ENCODE measurements around the gene KLK12.

The KLK12 gene

GRCh38 chr19:51016798-51017683 is 17.8 kb downstream of the KLK12 start:
- H3K4me3 Mint-ChIP-seq: no peak overlapping the region
- H3K27me3 Mint-ChIP-seq (ENCODE audit: low read depth): peaks cover 53% of the 10 kb centered on the region
- H3K4me1 Mint-ChIP-seq (ENCODE audit: low read depth): peaks cover 11% of the 10 kb centered on the region
- no peak for DNase-seq (ENCODE audit: low spot score)
- H3K27ac Mint-ChIP-seq: no peak overlapping the region
- no peaks in the 10 kb centered on the region for H3K9me3 Mint-ChIP-seq
- H3K36me3 Mint-ChIP-seq (ENCODE audit: low read depth): peaks cover 2% of the 10 kb centered on the region

GRCh38 chr19:51015691-51016267 is 19.0 kb downstream of the KLK12 start:
- H3K4me1 Mint-ChIP-seq (ENCODE audit: low read depth): peaks cover 11% of the 10 kb centered on the region
- peaks cover 2% of the 10 kb centered on the region for H3K36me3 Mint-ChIP-seq (ENCODE audit: low read depth)
- H3K27ac Mint-ChIP-seq: no peak overlapping the region
- H3K27me3 Mint-ChIP-seq (ENCODE audit: low read depth): peaks cover 50% of the 10 kb centered on the region
- DNase-seq (ENCODE audit: low spot score): no peak
- no peaks in the 10 kb centered on the region for H3K9me3 Mint-ChIP-seq
- H3K4me3 Mint-ChIP-seq: no peak overlapping the region

- Mint-ChIP-seq H3K36me3 (ENCODE audit: low read depth) (peaks cover 2% of the 10 kb centered on the region), H3K27me3 (ENCODE audit: low read depth) (peaks cover 41% of the 10 kb centered on the region), H3K4me1 (ENCODE audit: low read depth) (peaks cover 9% of the 10 kb centered on the region), H3K9me3 (no peaks in the 10 kb centered on the region), H3K27ac (no peak overlapping the region), H3K4me3 (no peak overlapping the region)
- no peak for DNase-seq (ENCODE audit: low spot score)
These were observed 20.6 kb downstream of the KLK12 start for GRCh38 chr19:51014242-51014641.

GRCh38 chr19:51012661-51013190 is 22.1 kb downstream of the KLK12 start:
- DNase-seq (ENCODE audit: low spot score): no peak
- Mint-ChIP-seq H3K4me3 (no peak overlapping the region), H3K9me3 (no peaks in the 10 kb centered on the region), H3K27ac (no peak overlapping the region), H3K4me1 (ENCODE audit: low read depth) (peaks cover 9% of the 10 kb centered on the region), H3K36me3 (ENCODE audit: low read depth) (no peaks in the 10 kb centered on the region), H3K27me3 (ENCODE audit: low read depth) (peaks cover 32% of the 10 kb centered on the region)

GRCh38 chr19:51010066-51010795 is 24.6 kb downstream of the KLK12 start:
- H3K27me3 Mint-ChIP-seq (ENCODE audit: low read depth): peaks cover 11% of the 10 kb centered on the region
- no peaks in the 10 kb centered on the region for H3K9me3 Mint-ChIP-seq
- DNase-seq (ENCODE audit: low spot score): no peak
- H3K4me1 Mint-ChIP-seq (ENCODE audit: low read depth): peaks cover 9% of the 10 kb centered on the region
- no peak overlapping the region for H3K27ac Mint-ChIP-seq
- no peaks in the 10 kb centered on the region for H3K36me3 Mint-ChIP-seq (ENCODE audit: low read depth)
- H3K4me3 Mint-ChIP-seq: no peak overlapping the region

- Mint-ChIP-seq H3K36me3 (ENCODE audit: low read depth) (no peaks in the 10 kb centered on the region), H3K4me3 (no peak overlapping the region), H3K9me3 (no peaks in the 10 kb centered on the region), H3K27me3 (ENCODE audit: low read depth) (peaks cover 3% of the 10 kb centered on the region), H3K4me1 (ENCODE audit: low read depth) (peaks cover 5% of the 10 kb centered on the region), H3K27ac (no peak overlapping the region)
- no peak for DNase-seq (ENCODE audit: low spot score)
These were observed 25.5 kb downstream of the KLK12 start for GRCh38 chr19:51009061-51009891.

- Mint-ChIP-seq H3K27ac (no peak overlapping the region), H3K9me3 (no peaks in the 10 kb centered on the region), H3K36me3 (ENCODE audit: low read depth) (no peaks in the 10 kb centered on the region), H3K4me3 (no peak overlapping the region), H3K27me3 (ENCODE audit: low read depth) (peaks cover 2% of the 10 kb centered on the region), H3K4me1 (ENCODE audit: low read depth) (no peaks in the 10 kb centered on the region)
- DNase-seq (ENCODE audit: low spot score): no peak
These were observed 27.3 kb downstream of the KLK12 start for GRCh38 chr19:51007488-51007887.

- Mint-ChIP-seq H3K27me3 (ENCODE audit: low read depth) (no peaks in the 10 kb centered on the region), H3K4me3 (no peak overlapping the region), H3K9me3 (no peaks in the 10 kb centered on the region), H3K36me3 (ENCODE audit: low read depth) (no peaks in the 10 kb centered on the region), H3K27ac (no peak overlapping the region), H3K4me1 (ENCODE audit: low read depth) (no peaks in the 10 kb centered on the region)
- no peak for DNase-seq (ENCODE audit: low spot score)
These were observed 28.4 kb downstream of the KLK12 start for GRCh38 chr19:51006406-51006805.

- no peak overlapping the region for H3K4me3 Mint-ChIP-seq
- no peaks in the 10 kb centered on the region for H3K36me3 Mint-ChIP-seq (ENCODE audit: low read depth)
- H3K4me1 Mint-ChIP-seq (ENCODE audit: low read depth): no peaks in the 10 kb centered on the region
- H3K9me3 Mint-ChIP-seq: no peaks in the 10 kb centered on the region
- no peak for DNase-seq (ENCODE audit: low spot score)
- no peaks in the 10 kb centered on the region for H3K27me3 Mint-ChIP-seq (ENCODE audit: low read depth)
- H3K27ac Mint-ChIP-seq: no peak overlapping the region
These were observed 29.6 kb downstream of the KLK12 start for GRCh38 chr19:51005248-51005647.

GRCh38 chr19:51003316-51003715 is 31.5 kb downstream of the KLK12 start:
- H3K9me3 Mint-ChIP-seq: no peaks in the 10 kb centered on the region
- no peaks in the 10 kb centered on the region for H3K4me1 Mint-ChIP-seq (ENCODE audit: low read depth)
- H3K36me3 Mint-ChIP-seq (ENCODE audit: low read depth): no peaks in the 10 kb centered on the region
- DNase-seq (ENCODE audit: low spot score): no peak
- H3K27ac Mint-ChIP-seq: no peak overlapping the region
- H3K27me3 Mint-ChIP-seq (ENCODE audit: low read depth): no peaks in the 10 kb centered on the region
- no peak overlapping the region for H3K4me3 Mint-ChIP-seq

- no peaks in the 10 kb centered on the region for H3K27me3 Mint-ChIP-seq (ENCODE audit: low read depth)
- no peak for DNase-seq (ENCODE audit: low spot score)
- H3K27ac Mint-ChIP-seq: no peak overlapping the region
- H3K36me3 Mint-ChIP-seq (ENCODE audit: low read depth): no peaks in the 10 kb centered on the region
- no peaks in the 10 kb centered on the region for H3K4me1 Mint-ChIP-seq (ENCODE audit: low read depth)
- H3K9me3 Mint-ChIP-seq: no peaks in the 10 kb centered on the region
- H3K4me3 Mint-ChIP-seq: no peak overlapping the region
These were observed 32.1 kb downstream of the KLK12 start for GRCh38 chr19:51002542-51003311.

- no peak overlapping the region for H3K27ac Mint-ChIP-seq
- no peak overlapping the region for H3K4me3 Mint-ChIP-seq
- DNase-seq (ENCODE audit: low spot score): no peak
- no peaks in the 10 kb centered on the region for H3K4me1 Mint-ChIP-seq (ENCODE audit: low read depth)
- H3K27me3 Mint-ChIP-seq (ENCODE audit: low read depth): no peaks in the 10 kb centered on the region
- no peaks in the 10 kb centered on the region for H3K36me3 Mint-ChIP-seq (ENCODE audit: low read depth)
- no peaks in the 10 kb centered on the region for H3K9me3 Mint-ChIP-seq
These were observed 32.7 kb downstream of the KLK12 start for GRCh38 chr19:51002089-51002532.

GRCh38 chr19:51001515-51001914 is 33.3 kb downstream of the KLK12 start, which contains the start of gene KLK8:
TSS of gene KLK8 (minus strand) at chr19:51001604. CDS start at chr19:51001167, 437 bp downstream.
- no peak for DNase-seq (ENCODE audit: low spot score)
- Mint-ChIP-seq H3K9me3 (no peaks in the 10 kb centered on the region), H3K36me3 (ENCODE audit: low read depth) (no peaks in the 10 kb centered on the region), H3K27ac (no peak within 1 kb of the TSS), H3K4me3 (no peak within 1 kb of the TSS), H3K27me3 (ENCODE audit: low read depth) (no peaks in the 10 kb centered on the region), H3K4me1 (ENCODE audit: low read depth) (no peaks in the 10 kb centered on the region)

Data from T-helper 2 cell treated with Interferon-gamma antibody and Interleukin-4, amounts not matched to agents 5 μg/mL and 100 μg/mL, for 36 hours (primary cell).